ACC112 (cell line): ENCODE results near the gene MATCAP1.

Source experiments
- H2AFZ ChIP-seq: fragments of 200-600 bp; sonication (generic); one replicate; pipeline ENCODE4 v1.6.0; 2017; ENCODE audit warnings: antibody characterized with exemption, low read length; ENCODE audit not compliant: unreplicated experiment
- H3K27ac ChIP-seq: fragments of 200-600 bp; sonication (generic); 2 replicates; pipeline ENCODE4 v1.5.1; 2014; ENCODE audit warnings: low read depth, mild to moderate bottlenecking, antibody characterized with exemption, low read length, moderate library complexity
- H3K27me3 ChIP-seq: fragments of 200-600 bp; sonication (generic); 2 replicates; pipeline ENCODE4 v1.6.1; 2014; ENCODE audit warnings: mild to moderate bottlenecking, antibody characterized with exemption, low read length, moderate library complexity, mixed read lengths; ENCODE audit not compliant: insufficient read depth
- H3K36me3 ChIP-seq: fragments of 200-600 bp; sonication (generic); 2 replicates; pipeline ENCODE4 v1.6.1; 2016; ENCODE audit warnings: mild to moderate bottlenecking, antibody characterized with exemption, low read length, moderate library complexity, mixed read lengths; ENCODE audit not compliant: insufficient read depth
- H3K4me1 ChIP-seq: fragments of 200-600 bp; sonication (generic); one replicate; pipeline ENCODE4 v1.6.1; 2016; ENCODE audit warnings: low read length, mixed read lengths; ENCODE audit not compliant: insufficient read depth, unreplicated experiment, control insufficient read depth
- H3K4me3 ChIP-seq: fragments of 200-600 bp; sonication (generic); 2 replicates; pipeline ENCODE4 v1.5.1; 2014; ENCODE audit warnings: mild to moderate bottlenecking, low read depth, low read length
- H3K79me2 ChIP-seq: fragments of 200-600 bp; sonication (generic); one replicate; pipeline ENCODE4 v1.6.0; 2016; ENCODE audit warnings: low read length; ENCODE audit not compliant: control insufficient read depth, unreplicated experiment, insufficient read depth

MATCAP1 gene

DNA sequence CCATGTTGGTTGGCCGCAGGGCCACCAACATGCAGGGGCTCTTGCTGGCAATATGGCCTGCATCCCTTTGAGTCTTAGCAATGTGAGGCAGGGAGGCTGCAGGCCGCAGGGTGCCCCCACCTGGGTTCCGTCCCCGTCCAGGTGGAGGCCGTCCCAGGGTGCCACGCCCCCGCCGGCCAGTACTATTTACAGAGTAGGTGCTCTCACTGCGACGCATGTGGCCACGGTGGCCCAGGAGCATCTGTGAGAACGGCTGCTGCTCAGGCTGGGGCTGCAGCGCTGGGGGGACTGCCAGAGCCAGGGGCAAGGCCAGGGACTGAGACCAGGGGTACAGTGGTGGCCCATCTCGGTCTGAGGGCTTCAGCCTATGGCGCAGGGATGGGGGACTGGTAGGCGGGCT is 3.6 kb downstream of the MATCAP1 start:
- H3K4me3 ChIP-seq, result no peak overlapping the region
- no peaks in the 10 kb centered on the region for H3K36me3 ChIP-seq
- peaks cover 11% of the 10 kb centered on the region for H3K79me2 ChIP-seq
- peaks cover 18% of the 10 kb centered on the region for H3K4me1 ChIP-seq
- no peaks in the 10 kb centered on the region for H3K27me3 ChIP-seq
- no peak overlapping the region for H3K27ac ChIP-seq
- H2AFZ ChIP-seq, result no peak overlapping the region

DNA sequence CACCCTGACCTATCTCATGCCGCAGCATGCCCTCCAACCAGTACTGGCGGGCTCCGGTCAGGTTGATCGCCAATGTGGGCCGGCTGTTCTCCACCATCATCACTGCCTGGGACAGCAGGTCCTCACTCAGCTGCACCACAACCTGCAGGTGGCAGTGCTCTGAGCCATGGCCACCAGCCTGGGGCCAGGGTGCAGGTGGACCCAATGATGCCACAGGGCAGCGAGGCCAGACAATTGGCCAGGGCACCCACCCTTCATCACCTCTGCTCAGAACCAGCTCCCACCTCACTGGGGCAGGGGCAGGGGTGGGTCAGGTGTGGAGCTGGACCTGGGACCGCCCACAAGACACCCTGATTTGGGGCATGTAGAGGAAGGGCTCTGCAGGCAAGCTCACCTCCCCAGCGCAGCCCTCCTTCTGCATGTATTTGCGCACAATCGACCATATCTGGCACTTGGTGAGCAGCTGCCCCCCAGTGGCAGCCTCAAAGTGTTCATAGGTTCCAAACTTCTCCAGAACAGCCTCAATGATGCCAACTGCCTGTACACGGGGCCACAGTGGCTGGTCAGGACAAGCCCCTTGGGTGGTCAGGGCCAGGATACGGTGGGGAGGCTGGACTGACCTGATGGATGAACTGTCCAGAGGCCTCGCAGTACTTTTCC is 4.2 kb downstream of the MATCAP1 start:
- Histone ChIP-seq H3K4me1 (peaks cover 22% of the 10 kb centered on the region), H3K27me3 (no peaks in the 10 kb centered on the region), H3K4me3 (no peak overlapping the region), H3K27ac (no peak overlapping the region), H2AFZ (no peak overlapping the region), H3K36me3 (no peaks in the 10 kb centered on the region), H3K79me2 (peaks cover 11% of the 10 kb centered on the region)

DNA sequence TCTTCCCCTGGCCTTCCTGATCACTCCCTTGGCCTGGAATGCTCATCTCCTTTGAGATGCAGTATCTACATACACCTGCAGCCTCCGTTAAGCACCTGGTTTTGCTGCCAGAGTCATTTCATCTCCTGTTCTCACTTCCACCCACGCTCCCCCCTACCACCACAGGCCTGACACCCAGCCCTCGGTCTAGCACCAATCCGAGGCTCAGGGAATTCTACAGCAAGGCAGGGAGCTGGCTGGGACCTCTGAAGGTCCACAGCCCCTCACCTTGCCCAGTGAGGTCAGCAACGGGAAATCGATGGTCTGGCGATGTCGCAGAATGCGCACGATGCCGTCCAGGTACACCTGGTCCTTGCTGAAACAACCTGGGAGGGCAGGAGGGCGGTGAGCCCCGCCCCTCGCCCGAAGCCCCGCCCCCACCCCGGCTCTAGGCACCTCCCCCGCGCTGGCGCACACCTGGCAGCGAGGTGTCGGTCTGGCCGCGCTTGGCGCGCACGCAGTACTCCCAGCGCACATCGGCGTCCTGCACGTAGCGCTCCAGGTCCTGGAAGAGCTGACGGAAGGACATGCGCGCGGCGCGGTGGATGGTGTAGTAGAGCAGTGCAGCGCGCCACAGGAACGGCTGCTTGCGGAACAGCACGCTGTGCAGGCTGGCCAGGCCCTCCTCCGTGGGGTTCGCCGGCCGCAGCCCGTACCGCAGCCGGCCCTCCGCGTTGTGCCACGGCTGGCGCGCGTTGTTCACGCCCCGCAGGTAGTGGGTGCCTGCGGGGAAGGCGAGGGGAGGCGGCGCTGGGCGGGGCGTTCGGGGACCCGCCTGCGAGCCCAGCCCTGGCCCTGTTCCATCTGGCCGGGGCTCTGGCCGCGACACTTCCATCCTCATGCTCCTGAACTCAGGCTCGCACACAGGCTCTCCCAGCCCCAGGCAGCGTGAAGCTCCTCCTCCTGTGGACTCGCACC is 5.7 kb downstream of the MATCAP1 start:
- H3K79me2 ChIP-seq, result peaks cover 9% of the 10 kb centered on the region
- H3K36me3 ChIP-seq, result no peaks in the 10 kb centered on the region
- H3K27me3 ChIP-seq, result no peaks in the 10 kb centered on the region
- H2AFZ ChIP-seq, result no peak overlapping the region
- H3K4me3 ChIP-seq, result peak overlapping the region; percentile 53
- no peak overlapping the region for H3K27ac ChIP-seq
- H3K4me1 ChIP-seq, result peaks cover 34% of the 10 kb centered on the region

DNA sequence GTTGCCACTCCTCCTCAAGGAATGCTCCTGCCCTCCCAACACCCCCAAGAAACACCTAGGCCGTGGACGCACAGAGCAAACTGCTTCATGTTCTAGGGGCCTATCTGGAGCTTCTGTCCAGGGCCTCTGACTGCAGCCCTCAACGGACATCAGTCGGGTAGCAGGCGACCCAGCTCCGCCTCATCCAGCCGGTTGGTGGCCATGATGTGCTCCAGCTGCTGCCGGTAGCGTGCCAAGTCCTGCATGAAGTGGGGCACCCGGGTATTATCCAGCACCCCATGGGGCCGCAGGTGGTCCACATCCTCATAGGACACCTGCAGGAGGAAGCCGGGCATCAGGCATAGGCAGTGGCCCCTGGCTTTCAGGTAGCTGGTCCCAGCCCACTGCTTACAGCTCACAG is 7.1 kb downstream of the MATCAP1 start:
- Histone ChIP-seq H3K27ac (no peak overlapping the region), H3K4me1 (peaks cover 24% of the 10 kb centered on the region), H3K4me3 (no peak overlapping the region), H3K36me3 (no peaks in the 10 kb centered on the region), H3K27me3 (no peaks in the 10 kb centered on the region), H2AFZ (no peak overlapping the region), H3K79me2 (peaks cover 3% of the 10 kb centered on the region)

DNA sequence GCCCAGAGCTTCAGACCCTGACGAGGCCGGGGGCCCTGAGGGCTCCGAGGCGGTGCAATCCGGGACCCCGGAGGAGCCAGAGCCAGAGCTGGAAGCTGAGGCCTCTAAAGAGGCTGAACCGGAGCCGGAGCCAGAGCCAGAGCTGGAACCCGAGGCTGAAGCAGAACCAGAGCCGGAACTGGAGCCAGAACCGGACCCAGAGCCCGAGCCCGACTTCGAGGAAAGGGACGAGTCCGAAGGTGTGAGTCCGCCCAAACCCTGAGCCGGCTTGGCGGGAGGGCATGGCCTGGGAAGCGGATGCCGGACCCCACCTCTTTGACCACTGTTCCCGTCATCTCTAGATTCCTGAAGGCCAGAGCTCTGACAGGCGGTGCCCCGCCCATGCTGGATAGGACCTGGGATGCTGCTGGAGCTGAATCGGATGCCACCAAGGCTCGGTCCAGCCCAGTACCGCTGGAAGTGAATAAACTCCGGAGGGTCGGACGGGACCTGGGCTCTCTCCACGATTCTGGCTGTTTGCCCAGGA is 9.0 kb downstream of the MATCAP1 start:
- Histone ChIP-seq H3K36me3 (no peaks in the 10 kb centered on the region), H3K79me2 (peaks cover 3% of the 10 kb centered on the region), H2AFZ (no peak overlapping the region), H3K27me3 (no peaks in the 10 kb centered on the region), H3K27ac (peak overlapping the region; percentile 30), H3K4me3 (peak overlapping the region; percentile 83), H3K4me1 (peaks cover 27% of the 10 kb centered on the region)

DNA sequence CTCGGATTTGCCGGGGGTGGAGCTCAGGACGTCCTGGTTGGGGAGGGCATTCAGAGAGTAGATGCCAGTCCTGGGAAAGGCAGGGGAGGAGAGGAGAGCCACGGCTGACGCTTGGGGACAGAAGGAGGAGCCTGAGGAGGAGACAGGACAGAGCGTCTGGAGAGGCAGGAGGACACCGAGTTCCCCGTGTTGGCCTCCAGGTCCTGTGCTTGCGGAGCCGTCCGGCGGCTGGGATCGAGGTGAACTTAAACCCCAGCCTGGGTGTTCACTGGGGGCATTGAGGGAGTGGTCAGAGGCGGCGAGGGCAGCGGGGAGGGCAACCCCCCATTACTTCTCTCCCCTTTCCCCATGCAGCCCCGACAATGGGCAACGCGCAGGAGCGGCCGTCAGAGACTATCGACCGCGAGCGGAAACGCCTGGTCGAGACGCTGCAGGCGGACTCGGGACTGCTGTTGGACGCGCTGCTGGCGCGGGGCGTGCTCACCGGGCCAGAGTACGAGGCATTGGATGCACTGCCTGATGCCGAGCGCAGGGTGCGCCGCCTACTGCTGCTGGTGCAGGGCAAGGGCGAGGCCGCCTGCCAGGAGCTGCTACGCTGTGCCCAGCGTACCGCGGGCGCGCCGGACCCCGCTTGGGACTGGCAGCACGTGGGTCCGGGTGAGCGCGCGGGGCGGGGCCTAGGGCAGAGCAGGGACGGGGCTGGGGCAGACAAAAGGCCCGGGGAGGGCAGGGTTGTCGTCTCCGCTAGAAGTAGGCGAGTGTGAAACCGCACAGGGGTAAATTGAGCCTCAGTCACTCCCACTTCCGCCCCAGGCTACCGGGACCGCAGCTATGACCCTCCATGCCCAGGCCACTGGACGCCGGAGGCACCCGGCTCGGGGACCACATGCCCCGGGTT is 9.7 kb downstream of the MATCAP1 start:
- H3K36me3 ChIP-seq, result no peaks in the 10 kb centered on the region
- H3K27me3 ChIP-seq, result no peaks in the 10 kb centered on the region
- H3K79me2 ChIP-seq, result peaks cover 3% of the 10 kb centered on the region
- H3K4me3 ChIP-seq, result peak overlapping the region; percentile 83
- peaks cover 29% of the 10 kb centered on the region for H3K4me1 ChIP-seq
- peak overlapping the region; percentile 55 for H3K27ac ChIP-seq
- peak overlapping the region; percentile 83 for H2AFZ ChIP-seq

DNA sequence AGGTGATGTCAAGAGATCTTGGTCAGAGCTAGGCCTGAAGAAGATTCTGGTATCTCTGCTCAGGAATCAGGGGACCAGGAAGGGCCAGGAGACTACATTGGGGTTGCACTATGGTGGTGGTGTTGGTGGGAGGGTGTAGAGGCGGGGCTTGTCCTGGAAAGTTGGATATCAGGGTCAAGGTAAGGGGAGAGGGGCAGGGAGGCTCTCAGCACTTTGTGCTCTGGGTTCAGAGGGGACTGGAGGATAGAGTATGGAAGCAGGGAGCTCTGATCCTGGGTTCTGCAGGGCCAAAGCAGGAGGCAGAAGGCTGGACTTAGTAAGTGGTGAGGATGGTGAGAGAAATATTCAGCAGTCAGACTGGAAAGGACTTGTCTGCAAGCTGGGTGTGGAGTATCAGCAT is 10.4 kb downstream of the MATCAP1 start:
- H2AFZ ChIP-seq, result peak overlapping the region; percentile 83
- peak overlapping the region; percentile 83 for H3K4me3 ChIP-seq
- H3K79me2 ChIP-seq, result peaks cover 3% of the 10 kb centered on the region
- no peaks in the 10 kb centered on the region for H3K27me3 ChIP-seq
- peak overlapping the region; percentile 55 for H3K27ac ChIP-seq
- no peaks in the 10 kb centered on the region for H3K36me3 ChIP-seq
- H3K4me1 ChIP-seq, result peaks cover 31% of the 10 kb centered on the region

DNA sequence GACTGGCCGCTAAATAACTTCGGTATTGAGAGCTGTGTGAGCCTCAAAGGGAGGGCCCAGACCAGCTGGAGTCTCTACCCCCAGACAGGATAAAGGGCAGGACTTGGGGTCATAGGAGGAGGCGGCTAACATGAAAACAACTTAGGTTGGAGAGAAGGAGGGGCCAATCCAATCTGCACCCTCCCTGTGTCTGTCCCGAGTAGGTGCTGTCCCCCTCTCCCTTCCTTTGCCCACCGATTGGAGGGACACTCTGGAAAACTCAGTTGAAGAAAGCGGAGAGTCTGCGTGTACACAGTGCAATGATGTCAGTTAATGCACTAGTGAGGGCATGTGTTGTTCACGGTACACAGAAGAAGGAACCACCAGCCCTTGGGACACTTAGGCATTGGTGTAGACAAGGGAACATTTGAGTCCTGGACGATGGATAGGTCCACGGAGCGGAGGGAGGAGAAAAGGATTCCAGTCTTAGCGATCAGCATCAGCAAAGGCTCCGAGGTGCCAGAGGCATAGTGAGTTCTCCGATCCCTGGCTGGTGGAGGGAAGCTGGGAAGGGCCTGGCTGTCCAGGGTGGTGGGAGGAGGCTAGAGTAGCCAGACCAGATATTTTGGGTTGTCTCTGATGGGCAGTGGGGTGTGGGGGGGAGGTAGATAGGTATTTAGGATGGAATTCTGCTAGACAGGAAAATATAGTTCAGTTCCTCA is 12.7 kb downstream of the MATCAP1 start:
- H3K36me3 ChIP-seq, result no peaks in the 10 kb centered on the region
- H3K4me3 ChIP-seq, result peak overlapping the region; percentile 80
- peaks cover 3% of the 10 kb centered on the region for H3K79me2 ChIP-seq
- peak overlapping the region; percentile 90 for H3K27ac ChIP-seq
- peaks cover 31% of the 10 kb centered on the region for H3K4me1 ChIP-seq
- peak overlapping the region; percentile 84 for H2AFZ ChIP-seq
- H3K27me3 ChIP-seq, result no peaks in the 10 kb centered on the region

DNA sequence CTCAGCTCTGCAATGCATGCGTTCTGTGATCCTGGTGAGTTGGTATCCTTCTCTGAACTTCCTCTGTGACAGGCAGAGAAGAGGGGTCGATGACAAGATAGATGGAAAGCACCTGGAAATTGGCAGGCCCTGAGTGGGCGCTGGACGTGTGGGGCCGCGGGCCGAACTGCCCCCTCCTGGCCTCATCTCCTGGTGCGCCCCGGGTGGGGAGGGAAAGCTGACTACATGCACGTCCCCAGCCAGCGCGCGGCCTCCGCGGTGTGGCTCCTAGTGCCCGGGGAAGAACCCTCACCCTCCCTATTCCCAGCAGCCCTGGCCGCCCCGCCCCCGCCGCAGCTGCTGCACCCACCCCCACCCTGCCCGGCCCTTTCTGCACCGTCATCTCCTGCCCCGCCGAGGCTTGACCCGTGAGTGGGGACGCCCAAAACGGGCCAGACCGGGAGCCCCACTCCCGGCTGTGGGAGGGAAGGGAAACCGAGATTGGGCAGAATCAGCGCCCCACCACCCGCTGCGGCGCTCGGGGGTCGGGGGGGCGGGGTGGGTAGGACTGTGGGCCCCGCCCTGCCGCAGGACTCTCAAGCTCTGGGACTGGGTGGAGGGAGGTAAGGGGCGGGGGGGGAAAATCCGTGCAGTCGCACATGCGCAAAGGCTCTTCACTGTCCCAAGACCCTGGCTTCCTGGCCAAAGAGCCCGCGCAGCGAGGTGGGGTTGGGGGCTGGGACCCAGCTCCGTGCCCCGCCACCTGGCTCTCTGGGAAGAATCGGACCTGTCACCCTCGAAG is 13.4 kb downstream of the MATCAP1 start, which contains the start of gene NOL3:
Gene NOL3, plus strand, starts transcription at position 371 of the 781 bp plus-strand sequence.
- H3K4me3 ChIP-seq, result peak within 1 kb of the TSS; percentile 80
- peaks cover 31% of the 10 kb centered on the region for H3K4me1 ChIP-seq
- H3K27me3 ChIP-seq, result no peaks in the 10 kb centered on the region
- H3K36me3 ChIP-seq, result no peaks in the 10 kb centered on the region
- peak within 1 kb of the TSS; percentile 90 for H3K27ac ChIP-seq
- peak within 1 kb of the TSS; percentile 90 for H2AFZ ChIP-seq
- peaks cover 3% of the 10 kb centered on the region for H3K79me2 ChIP-seq
